ENCODE measurements around the gene NSRP1. TPM values are rescaled to one million over a fixed set of nuclear protein-coding genes. Genes with fewer than 3 reads are reported as not detected.
"Not testable (repeated sequence)": the region's sequence is repeated elsewhere in the genome, so short reads cannot be mapped to it uniquely, and the experiment has no call there.

Gene NSRP1
- total and polyA plus RNA-seq, 2 experiments from 2014 or later: 7.7 to 54.8 TPM

GRCh38 chr17:30199600-30199999, 83.0 kb downstream of the NSRP1 start:
- no peaks in the 10 kb centered on the region for H3K79me2 ChIP-seq (ENCODE audit: insufficient read depth)
- DNase-seq: peak; percentile 52
- H3K4me3 ChIP-seq: no peak overlapping the region
- no peaks in the 10 kb centered on the region for H3K4me1 ChIP-seq (ENCODE audit: insufficient read depth)
- H3K4me2 ChIP-seq (ENCODE audit: unreplicated experiment): no peak overlapping the region
- no peak overlapping the region for H2AFZ ChIP-seq
- no peaks in the 10 kb centered on the region for H3K27me3 ChIP-seq (replicated peaks; ENCODE audit: insufficient read depth)
- H3K9ac ChIP-seq: no peak overlapping the region
- in situ Hi-C loops (cut with MboI): no loop called here
- H3K27ac ChIP-seq: no peak overlapping the region
- WGBS, 2 experiments (ENCODE audit: low coverage in 1 of 2, low lambda C conversion rate in 2 of 2, missing lambda C conversion rate in 2 of 2): 69 to 72% methylated on average over 5 of the region's 5 CpGs
- H3K36me3 ChIP-seq (ENCODE audit: low read depth): no peaks in the 10 kb centered on the region
- H3K9me3 ChIP-seq (ENCODE audit: low read depth): no peaks in the 10 kb centered on the region
- no peaks in the 10 kb centered on the region for H3K9me2 ChIP-seq (ENCODE audit: insufficient read depth)
- no peaks in the 10 kb centered on the region for H3F3A ChIP-seq (ENCODE audit: insufficient read depth)
- TF ChIP-seq EZH2 (IDR thresholded peaks at IDR 0.05; ENCODE audit: insufficient read depth, poor library complexity, severe bottlenecking): no peak
- no peak for TF ChIP-seq EZH2phosphoT487 (IDR thresholded peaks at IDR 0.05; ENCODE audit: insufficient read depth, low read depth)
- H4K20me1 ChIP-seq (ENCODE audit: insufficient read depth): no peaks in the 10 kb centered on the region

GRCh38 chr17:30200106-30200505, 83.5 kb downstream of the NSRP1 start:
- no peaks in the 10 kb centered on the region for H3K79me2 ChIP-seq (ENCODE audit: insufficient read depth)
- H2AFZ ChIP-seq: no peak overlapping the region
- H3K9me2 ChIP-seq (ENCODE audit: insufficient read depth): no peaks in the 10 kb centered on the region
- H3K4me2 ChIP-seq (ENCODE audit: unreplicated experiment): no peak overlapping the region
- H4K20me1 ChIP-seq (ENCODE audit: insufficient read depth): no peaks in the 10 kb centered on the region
- TF ChIP-seq EZH2phosphoT487 (IDR thresholded peaks at IDR 0.05; ENCODE audit: insufficient read depth, low read depth) (no peak), EZH2 (IDR thresholded peaks at IDR 0.05; ENCODE audit: insufficient read depth, poor library complexity, severe bottlenecking) (no peak)
- no peak overlapping the region for H3K9ac ChIP-seq
- in situ Hi-C loops (cut with MboI): no loop called here
- H3K4me3 ChIP-seq: no peak overlapping the region
- 80 to 83% methylated on average over 10 of the region's 10 CpGs for WGBS, 2 experiments (ENCODE audit: low coverage in 1 of 2, low lambda C conversion rate in 2 of 2, missing lambda C conversion rate in 2 of 2)
- H3K27ac ChIP-seq: no peak overlapping the region
- H3K36me3 ChIP-seq (ENCODE audit: low read depth): no peaks in the 10 kb centered on the region
- no peaks in the 10 kb centered on the region for H3F3A ChIP-seq (ENCODE audit: insufficient read depth)
- DNase-seq: no peak
- H3K9me3 ChIP-seq (ENCODE audit: low read depth): no peaks in the 10 kb centered on the region
- H3K4me1 ChIP-seq (ENCODE audit: insufficient read depth): no peaks in the 10 kb centered on the region
- H3K27me3 ChIP-seq (replicated peaks; ENCODE audit: insufficient read depth): no peaks in the 10 kb centered on the region

DNA sequence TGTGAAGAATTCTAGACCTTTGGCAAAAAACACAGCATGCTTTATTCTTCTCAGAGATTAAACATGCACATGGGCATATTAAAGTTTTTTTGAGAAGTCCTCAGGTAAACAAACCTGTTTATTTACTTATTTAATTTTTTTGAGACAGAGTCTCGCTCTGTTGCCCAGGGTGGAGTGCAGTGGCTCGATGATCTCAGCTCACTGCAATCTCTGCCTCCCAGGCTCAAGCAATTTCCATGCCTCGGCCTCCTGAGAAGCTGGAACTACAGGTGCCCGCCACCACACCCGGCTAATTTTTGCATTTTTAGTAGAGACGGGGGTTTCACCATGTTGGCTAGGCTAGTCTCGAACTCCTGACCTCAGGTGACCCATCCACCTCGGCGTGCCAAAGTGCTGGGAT, 84.0 kb downstream of the NSRP1 start:
- WGBS, 2 experiments (ENCODE audit: low coverage in 1 of 2, low lambda C conversion rate in 2 of 2, missing lambda C conversion rate in 2 of 2): 77 to 86% methylated on average over 8 to 9 of the region's 9 CpGs
- H3K9me3 ChIP-seq (ENCODE audit: low read depth); H3K4me1 ChIP-seq (ENCODE audit: insufficient read depth); DNase-seq; H3K4me3 ChIP-seq; H3K79me2 ChIP-seq (ENCODE audit: insufficient read depth); H3F3A ChIP-seq (ENCODE audit: insufficient read depth); H3K9me2 ChIP-seq (ENCODE audit: insufficient read depth); H3K9ac ChIP-seq; H4K20me1 ChIP-seq (ENCODE audit: insufficient read depth); H2AFZ ChIP-seq; H3K4me2 ChIP-seq (ENCODE audit: unreplicated experiment); H3K27ac ChIP-seq; H3K36me3 ChIP-seq (ENCODE audit: low read depth); in situ Hi-C loops (cut with MboI); H3K27me3 ChIP-seq (replicated peaks; ENCODE audit: insufficient read depth): not testable (repeated sequence)

- TF ChIP-seq EZH2 (IDR thresholded peaks at IDR 0.05; ENCODE audit: insufficient read depth, poor library complexity, severe bottlenecking) (no peak), EZH2phosphoT487 (IDR thresholded peaks at IDR 0.05; ENCODE audit: insufficient read depth, low read depth) (no peak)
- H3K79me2 ChIP-seq (ENCODE audit: insufficient read depth): no peaks in the 10 kb centered on the region
- H3F3A ChIP-seq (ENCODE audit: insufficient read depth): no peaks in the 10 kb centered on the region
- H3K4me2 ChIP-seq (ENCODE audit: unreplicated experiment): no peak overlapping the region
- in situ Hi-C loops (cut with MboI): no loop called here
- H3K4me3 ChIP-seq: no peak overlapping the region
- H3K27me3 ChIP-seq (replicated peaks; ENCODE audit: insufficient read depth): no peaks in the 10 kb centered on the region
- no peaks in the 10 kb centered on the region for H3K4me1 ChIP-seq (ENCODE audit: insufficient read depth)
- DNase-seq: no peak
- H3K36me3 ChIP-seq (ENCODE audit: low read depth): no peaks in the 10 kb centered on the region
- 74 to 77% methylated on average over 6 of the region's 6 CpGs for WGBS, 2 experiments (ENCODE audit: low coverage in 1 of 2, low lambda C conversion rate in 2 of 2, missing lambda C conversion rate in 2 of 2)
- H3K9ac ChIP-seq: no peak overlapping the region
- no peak overlapping the region for H3K27ac ChIP-seq
- H2AFZ ChIP-seq: no peak overlapping the region
- no peaks in the 10 kb centered on the region for H4K20me1 ChIP-seq (ENCODE audit: insufficient read depth)
- no peaks in the 10 kb centered on the region for H3K9me3 ChIP-seq (ENCODE audit: low read depth)
- H3K9me2 ChIP-seq (ENCODE audit: insufficient read depth): no peaks in the 10 kb centered on the region
Observed at GRCh38 chr17:30203471-30203981, 86.9 kb downstream of the NSRP1 start.

DNA sequence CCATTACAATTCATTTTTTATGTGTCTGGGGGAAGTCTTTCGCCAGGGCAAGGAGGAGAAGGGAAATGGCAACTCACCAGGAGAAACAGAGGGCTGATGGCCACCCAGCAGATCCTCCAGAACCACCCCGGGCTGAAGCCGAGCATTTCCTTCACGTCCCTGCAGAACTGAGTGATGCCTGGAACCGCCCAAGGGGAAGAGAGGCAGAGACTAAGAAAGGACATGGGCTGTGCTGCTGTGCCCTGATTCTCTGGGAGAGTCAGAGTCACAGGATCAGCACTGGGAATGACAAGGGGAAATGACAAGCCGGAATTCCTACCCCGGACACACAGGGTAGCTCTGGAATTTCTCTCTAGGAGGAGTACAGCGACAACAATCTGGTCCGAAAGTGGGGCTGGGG, 91.0 kb downstream of the NSRP1 start:
- no peaks in the 10 kb centered on the region for H3K9me2 ChIP-seq (ENCODE audit: insufficient read depth)
- DNase-seq: no peak
- no peak overlapping the region for H3K27ac ChIP-seq
- no peaks in the 10 kb centered on the region for H4K20me1 ChIP-seq (ENCODE audit: insufficient read depth)
- no peaks in the 10 kb centered on the region for H3K27me3 ChIP-seq (replicated peaks; ENCODE audit: insufficient read depth)
- H3K9ac ChIP-seq: no peak overlapping the region
- H3K9me3 ChIP-seq (ENCODE audit: low read depth): no peaks in the 10 kb centered on the region
- in situ Hi-C loops (cut with MboI): no loop called here
- WGBS, 2 experiments (ENCODE audit: low coverage in 1 of 2, low lambda C conversion rate in 2 of 2, missing lambda C conversion rate in 2 of 2): 83 to 87% methylated on average over 9 of the region's 9 CpGs
- H3K4me1 ChIP-seq (ENCODE audit: insufficient read depth): no peaks in the 10 kb centered on the region
- H3K79me2 ChIP-seq (ENCODE audit: insufficient read depth): no peaks in the 10 kb centered on the region
- no peak overlapping the region for H3K4me3 ChIP-seq
- no peaks in the 10 kb centered on the region for H3K36me3 ChIP-seq (ENCODE audit: low read depth)
- H2AFZ ChIP-seq: no peak overlapping the region
- TF ChIP-seq EZH2phosphoT487 (IDR thresholded peaks at IDR 0.05; ENCODE audit: insufficient read depth, low read depth): no peak
- no peak for TF ChIP-seq EZH2 (IDR thresholded peaks at IDR 0.05; ENCODE audit: insufficient read depth, poor library complexity, severe bottlenecking)
- H3K4me2 ChIP-seq (ENCODE audit: unreplicated experiment): no peak overlapping the region
- no peaks in the 10 kb centered on the region for H3F3A ChIP-seq (ENCODE audit: insufficient read depth)

Data from GM23248 (cell line).